Measurements from ENCODE around the gene MYO1D.

- TF ChIP-seq, protein P1, sequence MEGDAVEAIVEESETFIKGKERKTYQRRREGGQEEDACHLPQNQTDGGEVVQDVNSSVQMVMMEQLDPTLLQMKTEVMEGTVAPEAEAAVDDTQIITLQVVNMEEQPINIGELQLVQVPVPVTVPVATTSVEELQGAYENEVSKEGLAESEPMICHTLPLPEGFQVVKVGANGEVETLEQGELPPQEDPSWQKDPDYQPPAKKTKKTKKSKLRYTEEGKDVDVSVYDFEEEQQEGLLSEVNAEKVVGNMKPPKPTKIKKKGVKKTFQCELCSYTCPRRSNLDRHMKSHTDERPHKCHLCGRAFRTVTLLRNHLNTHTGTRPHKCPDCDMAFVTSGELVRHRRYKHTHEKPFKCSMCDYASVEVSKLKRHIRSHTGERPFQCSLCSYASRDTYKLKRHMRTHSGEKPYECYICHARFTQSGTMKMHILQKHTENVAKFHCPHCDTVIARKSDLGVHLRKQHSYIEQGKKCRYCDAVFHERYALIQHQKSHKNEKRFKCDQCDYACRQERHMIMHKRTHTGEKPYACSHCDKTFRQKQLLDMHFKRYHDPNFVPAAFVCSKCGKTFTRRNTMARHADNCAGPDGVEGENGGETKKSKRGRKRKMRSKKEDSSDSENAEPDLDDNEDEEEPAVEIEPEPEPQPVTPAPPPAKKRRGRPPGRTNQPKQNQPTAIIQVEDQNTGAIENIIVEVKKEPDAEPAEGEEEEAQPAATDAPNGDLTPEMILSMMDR (IDR thresholded peaks at IDR 0.05) = no peak
- no peak for TF ChIP-seq EP300 (IDR thresholded peaks at IDR 0.05)
- no peak for TF ChIP-seq POLR2AphosphoS5 (IDR thresholded peaks at IDR 0.05)
These were observed 334.7 kb downstream of the MYO1D start for GRCh38 chr17:32542186-32542585.

Measured in suprapubic skin (tissue), 4 donors.